GM21717 (cell line): ENCODE measurements around the gene EFHD1.
"Not testable (repeated sequence)": the region's sequence is repeated elsewhere in the genome, so short reads cannot be mapped to it uniquely, and the experiment has no call there.

Experiments
- ATAC-seq: cut with Tn5 transposase; IDR thresholded peaks from one replicate; pipeline ENCODE4 v1.9.1; 2021; ENCODE audit warnings: mild to moderate bottlenecking, moderate library complexity; ENCODE audit not compliant: unreplicated experiment

EFHD1 gene

DNA sequence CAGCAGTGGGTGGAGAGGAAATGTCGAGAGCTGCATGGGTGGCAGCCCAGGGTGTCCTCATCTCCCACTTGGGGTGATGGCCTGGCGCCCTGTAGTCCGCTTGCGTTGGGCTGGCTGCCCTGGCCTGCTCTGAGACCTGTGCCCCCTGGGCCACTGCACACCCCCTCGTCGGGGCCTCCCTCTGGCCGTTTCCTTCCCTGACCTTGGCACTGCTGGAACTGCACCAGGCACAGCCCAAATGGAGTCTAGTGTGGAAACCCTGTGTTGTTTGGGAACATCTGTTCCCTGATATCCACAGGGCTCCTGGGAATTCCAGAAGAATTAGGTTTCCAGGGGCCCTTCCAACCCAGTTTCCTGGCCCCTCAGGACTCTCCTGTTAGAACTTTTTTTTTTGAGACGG lies 13.9 kb downstream of the EFHD1 start:
- no peak for ATAC-seq

DNA sequence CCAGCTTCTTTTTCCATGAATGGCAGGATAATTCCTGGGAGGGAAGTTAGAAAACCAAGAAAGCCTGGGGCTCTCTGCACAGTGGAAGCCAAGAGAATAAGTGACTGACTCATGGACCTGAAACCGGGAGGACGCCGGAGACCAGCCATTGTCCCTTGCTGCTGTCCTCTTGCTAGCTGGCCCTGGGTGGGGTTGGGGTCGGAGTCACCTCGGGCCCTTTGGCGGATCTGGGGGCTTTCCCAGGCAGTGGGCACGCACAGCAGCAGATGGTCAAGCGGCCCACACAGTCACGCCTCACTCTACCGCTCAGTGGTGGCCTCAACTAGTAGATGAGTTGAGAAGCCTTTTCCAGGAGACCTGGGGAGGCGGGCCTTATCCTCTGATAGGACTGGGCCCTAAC lies 15.6 kb downstream of the EFHD1 start:
- no peak for ATAC-seq

- no peak for ATAC-seq
Observed at GRCh38 chr2:232652505-232652851, 19.1 kb downstream of the EFHD1 start.

- ATAC-seq: no peak
Observed at GRCh38 chr2:232653441-232653840, 20.0 kb downstream of the EFHD1 start.

- no peak for ATAC-seq
Observed at GRCh38 chr2:232655392-232655791, 22.0 kb downstream of the EFHD1 start.

DNA sequence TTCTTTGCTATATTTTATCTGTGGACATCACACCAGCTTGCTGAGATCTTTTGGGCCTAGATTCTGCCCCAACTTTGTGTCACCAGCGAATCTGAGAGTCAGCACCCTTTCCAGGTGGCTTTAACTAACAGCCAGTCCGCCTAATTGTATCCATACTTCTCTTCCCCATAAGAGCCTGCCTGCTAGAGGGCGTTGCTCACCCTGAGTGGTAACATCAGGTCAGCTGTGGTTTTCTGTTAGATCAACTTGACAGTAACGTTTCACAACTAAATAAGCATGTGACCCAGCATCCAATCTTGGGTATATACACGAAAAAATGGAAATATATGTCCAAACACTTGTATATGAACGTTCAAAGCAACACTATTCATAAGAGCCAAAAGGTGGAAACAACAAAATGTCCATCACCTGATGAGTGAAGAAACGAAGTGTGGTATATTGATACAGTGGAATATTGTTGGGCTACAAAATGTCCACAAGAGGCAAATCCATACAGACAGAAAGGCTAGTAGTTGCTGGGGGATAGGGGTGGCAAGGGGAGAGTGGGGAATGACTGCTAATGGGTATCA lies 24.9 kb downstream of the EFHD1 start:
- ATAC-seq: no peak

DNA sequence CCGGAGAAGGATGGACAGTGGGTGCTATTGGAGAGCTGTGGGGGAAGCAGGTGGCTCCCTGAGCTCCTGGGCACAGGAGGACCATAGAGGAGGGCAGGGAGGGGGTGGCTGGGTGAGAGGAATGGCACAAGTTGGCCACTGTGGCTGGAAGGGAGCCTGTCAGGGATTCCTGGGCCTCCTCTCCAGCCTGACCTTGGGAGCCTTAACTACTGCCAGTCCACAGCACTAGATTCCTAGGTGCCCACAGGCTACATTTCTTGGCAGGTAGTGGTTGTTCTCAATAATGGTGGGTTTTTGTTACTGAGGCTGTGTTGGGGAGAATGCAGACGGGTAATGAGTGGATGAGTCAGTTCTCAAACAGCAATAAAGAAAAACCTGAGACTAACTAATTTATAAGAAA lies 26.0 kb downstream of the EFHD1 start:
- ATAC-seq: no peak

GRCh38 chr2:232662486-232663260 lies 29.3 kb downstream of the EFHD1 start:
- ATAC-seq: no peak

- ATAC-seq: no peak
Observed at GRCh38 chr2:232666051-232666805, 32.8 kb downstream of the EFHD1 start.

- no peak for ATAC-seq
Observed at GRCh38 chr2:232667989-232668583, 34.7 kb downstream of the EFHD1 start.

- ATAC-seq: no peak
Observed at GRCh38 chr2:232668805-232669444, 35.5 kb downstream of the EFHD1 start.

DNA sequence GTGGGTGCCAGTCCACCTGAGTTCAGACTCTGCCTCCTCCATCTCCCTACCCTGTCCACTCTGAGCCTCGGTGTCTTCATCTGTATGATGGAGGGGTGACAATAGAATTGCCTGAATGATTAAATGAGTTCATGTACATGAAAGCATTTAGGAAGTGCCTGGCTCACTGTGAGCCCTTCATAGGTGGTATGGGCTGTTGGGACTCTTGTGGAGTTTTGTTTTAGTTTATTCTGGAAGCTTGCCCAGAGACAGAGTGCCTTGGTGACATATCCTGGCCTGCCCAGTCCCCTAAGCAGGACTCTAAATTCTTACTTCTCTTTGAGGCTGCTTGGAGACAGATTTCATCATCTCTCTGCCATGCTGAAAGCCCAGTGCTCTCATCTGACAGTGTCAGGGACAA lies 39.2 kb downstream of the EFHD1 start:
- ATAC-seq: no peak

- ATAC-seq: no peak
Observed at GRCh38 chr2:232674491-232674890, 41.1 kb downstream of the EFHD1 start.

- ATAC-seq: no peak
Observed at GRCh38 chr2:232675381-232675780, 42.0 kb downstream of the EFHD1 start.

- no peak for ATAC-seq
Observed at GRCh38 chr2:232680006-232680405, 46.6 kb downstream of the EFHD1 start.

DNA sequence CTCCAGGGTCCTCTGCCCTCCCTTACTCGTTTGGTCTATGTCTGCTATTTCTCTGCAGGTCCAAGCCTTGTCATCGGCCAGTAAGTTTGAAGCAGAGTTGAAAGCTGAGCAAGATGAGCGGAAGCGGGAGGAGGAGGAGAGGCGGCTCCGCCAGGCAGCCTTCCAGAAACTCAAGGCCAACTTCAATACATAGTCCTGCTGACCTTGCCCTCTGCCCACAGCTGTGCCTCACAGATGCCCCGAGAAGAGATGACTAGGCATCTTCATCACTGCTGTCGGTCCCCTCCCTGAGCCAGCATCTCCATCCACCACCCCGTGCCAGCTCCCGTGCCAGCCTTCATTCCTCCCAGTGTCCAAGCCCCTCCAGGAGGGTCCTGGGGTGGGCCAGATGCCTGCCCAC lies 48.1 kb downstream of the EFHD1 start:
- no peak for ATAC-seq

DNA sequence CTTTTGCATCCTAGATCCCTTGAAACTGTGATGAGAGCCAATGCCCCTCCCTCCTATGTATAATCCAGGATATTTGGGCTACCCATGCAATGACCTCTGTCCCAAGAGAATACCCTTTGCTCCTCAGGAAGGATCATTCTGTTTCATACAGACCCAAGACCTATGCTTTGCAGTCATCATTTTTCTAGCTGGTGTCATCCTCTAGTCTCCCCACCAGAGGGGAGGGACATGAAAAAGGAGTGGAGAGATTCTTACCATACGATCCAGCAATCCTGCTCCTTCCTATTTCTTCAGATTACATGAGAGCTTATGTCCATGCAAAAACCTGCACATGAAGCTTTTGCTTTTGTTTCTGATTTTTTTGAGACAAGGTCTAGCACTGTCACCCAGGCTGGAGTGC lies 50.0 kb downstream of the EFHD1 start:
- no peak for ATAC-seq

GRCh38 chr2:232685391-232685790 lies 52.0 kb downstream of the EFHD1 start:
- ATAC-seq: not testable (repeated sequence)

DNA sequence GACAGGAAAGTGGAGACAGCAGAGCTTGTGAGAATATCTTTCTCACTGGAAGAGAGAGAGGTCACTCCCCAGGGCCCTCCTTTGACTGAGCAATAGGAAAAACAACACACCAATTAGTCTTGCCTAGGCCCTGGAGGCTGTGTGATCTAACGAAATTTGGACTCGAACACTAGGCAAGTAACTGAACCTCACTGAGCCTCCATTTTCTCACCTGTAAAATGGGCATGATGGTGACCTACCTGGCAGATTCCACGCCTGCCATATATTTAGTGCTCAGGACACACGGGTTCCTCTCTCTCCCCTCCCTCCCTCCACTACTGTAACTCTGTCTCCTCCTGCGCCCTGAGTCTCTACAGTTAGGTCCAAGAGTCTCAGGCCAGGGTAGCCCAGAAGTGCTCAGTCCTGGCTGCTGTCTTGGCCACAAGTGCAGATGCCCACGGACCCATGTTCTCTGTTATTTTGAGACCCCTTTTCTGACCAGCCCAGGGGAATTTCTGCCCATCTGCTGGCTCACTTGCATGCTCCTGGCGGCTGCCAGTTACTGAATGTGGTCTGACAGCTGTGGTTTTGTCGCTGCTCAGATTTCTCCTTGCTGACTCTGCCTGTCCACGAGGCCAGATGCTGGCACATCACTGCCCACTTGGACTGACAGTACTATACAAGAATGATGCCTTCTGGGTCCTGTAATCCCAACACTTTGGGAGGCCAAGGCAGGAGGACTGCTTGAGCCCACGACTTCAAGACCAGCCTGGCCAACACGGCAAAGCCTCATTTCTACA lies 54.2 kb downstream of the EFHD1 start:
- ATAC-seq: no peak

GRCh38 chr2:232688201-232688600 lies 54.8 kb downstream of the EFHD1 start:
- ATAC-seq: no peak
